HG03060 (cell line): ENCODE results near the gene C11orf98.
"Not testable (repeated sequence)": the region's sequence is repeated elsewhere in the genome, so short reads cannot be mapped to it uniquely, and the experiment has no call there.

Experiments
- ATAC-seq: cut with Tn5 transposase; IDR thresholded peaks from one replicate; pipeline ENCODE4 v1.9.1; 2021; ENCODE audit warnings: low read depth, moderate number of reproducible peaks; ENCODE audit not compliant: unreplicated experiment

C11orf98 gene

DNA sequence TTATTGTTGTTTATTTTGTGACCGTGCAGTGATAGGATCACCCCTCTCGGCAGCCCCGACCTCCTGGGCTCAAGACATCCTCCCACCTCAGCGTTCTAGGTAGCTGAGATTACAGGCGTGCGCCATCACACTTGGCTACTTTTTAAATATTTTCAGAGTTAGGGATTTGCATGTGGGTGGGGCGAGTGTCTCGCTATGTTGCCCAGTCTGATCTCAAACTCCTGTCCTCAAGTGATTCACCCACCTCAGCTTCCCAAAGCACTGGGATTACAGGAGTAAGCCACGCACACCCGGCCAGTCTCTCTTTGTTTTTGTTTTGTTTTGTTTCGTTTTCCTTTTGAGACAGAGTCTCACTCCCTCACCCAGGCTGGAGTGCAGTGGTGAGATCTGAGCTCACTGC lies 10.7 kb downstream of the C11orf98 start:
- no peak for ATAC-seq

DNA sequence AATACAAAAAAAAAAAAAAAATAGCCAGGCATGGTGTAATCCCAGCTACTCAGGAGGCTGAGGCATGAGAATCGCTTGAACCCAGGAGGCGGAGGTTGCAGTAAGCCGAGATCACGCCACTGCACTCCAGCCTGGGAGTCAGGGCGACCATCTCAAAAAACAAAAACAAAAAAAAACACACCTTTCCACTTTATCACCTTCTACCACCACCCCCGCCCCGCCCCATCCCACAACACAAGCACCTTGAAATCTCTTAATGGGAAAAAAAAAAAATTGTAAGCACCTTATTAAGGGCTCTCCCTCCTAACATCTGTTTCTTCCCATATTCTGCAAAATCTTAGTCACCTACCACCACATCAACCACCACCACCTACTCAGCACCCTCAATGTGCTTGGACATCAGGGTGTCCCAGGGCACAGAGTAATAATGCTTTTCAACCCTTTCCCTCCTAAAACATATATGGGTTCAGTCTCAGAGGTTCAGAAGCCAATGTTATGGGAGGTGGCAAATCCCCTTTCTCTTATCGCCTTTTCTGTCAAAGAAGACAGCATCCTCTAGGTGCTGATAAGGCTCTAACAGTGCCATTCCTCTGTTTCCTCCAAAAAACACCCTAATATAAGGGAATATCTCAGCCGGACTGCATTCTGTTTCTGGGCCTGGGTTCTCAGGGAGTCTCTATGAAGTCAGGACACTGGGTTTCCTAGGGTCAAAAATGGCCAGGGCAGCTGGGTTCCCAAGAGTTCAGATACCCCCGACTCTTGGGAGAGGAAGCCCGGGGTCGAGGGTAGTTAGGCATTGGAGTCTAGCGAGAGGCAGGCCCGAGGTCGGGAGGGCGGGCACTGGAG lies 12.6 kb downstream of the C11orf98 start:
- peak; percentile 9 for ATAC-seq

DNA sequence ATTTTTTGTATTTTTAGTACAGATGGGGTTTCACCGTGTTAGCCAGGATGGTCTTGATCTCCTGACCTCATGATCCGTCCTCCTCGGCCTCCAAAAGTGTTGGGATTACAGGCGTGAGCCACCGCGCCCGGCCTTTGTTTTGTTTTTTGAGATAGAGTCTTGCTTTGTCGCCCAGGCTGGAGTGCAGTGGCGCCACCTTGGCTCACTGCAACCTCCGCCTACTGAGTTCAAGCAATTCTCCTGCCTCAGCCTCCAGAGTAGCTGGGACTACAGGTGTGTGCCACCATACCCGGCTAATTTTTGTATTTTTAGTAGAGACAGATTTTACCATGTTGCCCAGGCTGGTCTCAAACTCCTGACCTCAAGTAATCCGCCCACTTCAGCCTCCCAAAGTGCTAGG lies 14.7 kb downstream of the C11orf98 start:
- not testable (repeated sequence) for ATAC-seq

DNA sequence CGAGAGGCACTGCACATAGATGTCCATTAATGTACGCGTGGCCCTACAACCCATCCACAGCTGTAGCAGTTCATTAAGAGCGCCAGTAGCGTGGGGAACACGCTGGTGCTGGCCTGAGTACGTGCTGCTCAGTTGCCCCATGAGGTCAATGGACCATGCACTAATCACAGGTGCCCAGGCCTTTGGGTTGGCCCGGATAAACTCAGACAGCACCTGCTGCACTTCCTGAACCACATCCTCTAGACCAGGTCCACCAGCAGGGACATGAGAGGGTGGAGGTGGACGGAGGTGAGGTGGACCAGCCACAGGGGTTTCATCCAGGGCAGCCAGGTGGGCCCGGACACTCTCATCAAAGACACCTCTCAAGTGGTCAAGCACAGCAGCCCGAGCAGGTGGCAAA lies 15.5 kb downstream of the C11orf98 start:
- ATAC-seq: no peak

GRCh38 chr11:62648967-62649364 lies 16.0 kb downstream of the C11orf98 start:
- ATAC-seq: no peak

DNA sequence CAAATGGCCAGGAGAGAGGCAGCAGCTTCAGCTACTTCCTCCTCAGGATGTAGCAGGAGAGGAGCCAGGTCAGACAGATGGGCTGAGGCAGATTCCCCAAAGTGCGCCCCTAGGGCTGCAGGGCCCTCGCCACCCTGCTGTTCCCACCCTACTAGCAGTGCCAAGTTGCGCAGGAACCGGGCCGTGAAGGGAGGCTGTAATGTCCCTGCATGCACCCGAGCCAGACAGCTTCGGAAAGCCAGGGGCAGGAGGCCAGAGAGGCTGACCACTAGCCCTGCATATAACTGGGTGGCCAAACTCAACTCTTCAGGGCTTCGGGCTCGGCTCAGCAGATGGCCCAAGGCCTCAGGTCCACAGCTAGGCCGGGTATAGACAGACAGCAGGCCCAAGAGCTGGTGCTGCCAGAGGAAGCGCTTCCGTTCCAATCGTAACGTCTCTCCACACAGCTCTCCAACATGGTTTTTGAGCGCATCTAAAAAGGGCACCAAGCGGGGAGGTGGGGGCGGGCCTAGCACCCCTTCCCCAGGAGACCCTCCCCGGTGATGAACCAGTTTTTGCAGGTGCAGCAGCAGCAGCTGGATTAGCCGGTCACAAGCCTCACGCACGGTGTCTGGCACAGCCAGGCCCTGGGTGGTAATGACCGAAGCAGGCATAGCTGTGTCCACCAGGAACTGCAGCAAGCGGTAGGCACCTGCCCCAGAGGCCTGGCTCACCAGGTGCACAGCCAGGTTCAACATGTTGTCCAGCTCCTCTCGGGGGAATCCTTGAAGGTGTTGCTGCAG lies 16.6 kb downstream of the C11orf98 start:
- ATAC-seq: no peak

DNA sequence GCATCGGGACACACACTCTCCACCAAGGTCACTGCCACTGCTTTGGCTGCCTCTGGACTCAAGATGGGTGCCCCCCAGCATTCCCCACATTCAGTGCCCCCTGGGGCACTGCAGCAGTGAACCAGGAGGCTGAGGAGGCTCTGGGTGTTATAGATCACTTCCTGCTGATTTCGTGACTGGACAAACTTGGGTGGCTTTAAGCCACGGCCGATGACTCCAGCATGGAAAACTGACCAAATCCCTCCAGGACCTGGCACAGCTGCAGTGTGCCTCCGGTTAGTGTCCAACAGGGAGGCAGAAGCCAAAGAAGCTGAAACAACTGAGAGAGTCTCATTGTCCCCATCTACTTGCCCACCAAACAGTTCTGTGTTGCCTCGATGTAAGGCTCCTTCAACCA lies 17.4 kb downstream of the C11orf98 start:
- no peak for ATAC-seq

DNA sequence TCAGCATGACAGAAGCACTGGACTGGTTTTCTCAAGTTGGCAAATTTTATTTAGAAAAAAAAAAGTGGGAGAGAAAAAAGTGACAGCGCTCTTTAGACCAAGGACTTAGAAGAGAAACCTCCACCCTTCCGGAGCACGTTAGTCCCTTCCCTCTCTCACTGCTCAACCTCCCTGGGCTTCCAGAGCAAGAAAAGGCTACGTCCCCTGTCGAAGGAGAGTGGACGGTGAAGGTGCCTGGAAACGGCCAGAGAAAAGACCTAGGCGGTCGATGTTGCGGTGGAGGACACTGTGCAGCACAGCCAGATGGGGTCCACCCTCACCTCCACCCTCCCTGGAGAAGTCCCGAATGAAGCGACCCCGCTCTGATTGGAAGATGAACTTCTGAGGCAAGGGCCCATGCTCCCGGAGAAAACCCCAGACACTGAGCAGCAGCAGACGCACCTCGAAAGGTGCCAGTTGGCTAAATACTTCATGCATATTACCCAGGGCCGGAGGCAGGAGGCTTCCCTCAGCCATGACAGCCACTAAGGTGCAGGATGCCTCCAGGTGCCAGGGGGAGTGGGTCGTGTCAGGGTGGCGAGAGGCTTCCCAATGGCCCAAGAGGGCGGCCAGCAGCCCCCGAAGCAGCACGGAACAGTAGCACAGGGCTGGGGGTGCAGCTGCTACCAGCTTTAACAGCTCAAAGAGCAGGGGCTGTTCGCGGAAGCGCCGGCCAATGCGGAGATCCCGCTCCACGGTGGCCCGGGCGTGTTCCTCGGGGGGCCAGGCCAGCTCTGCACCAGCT lies 18.0 kb downstream of the C11orf98 start:
- ATAC-seq: no peak

- peak; percentile 69 for ATAC-seq
Observed at GRCh38 chr11:62645946-62646824, 18.8 kb downstream of the C11orf98 start, which contains the start of gene GANAB. TSS of gene GANAB (minus strand) at chr11:62646613. CDS start at chr11:62646599, 14 bp downstream.

DNA sequence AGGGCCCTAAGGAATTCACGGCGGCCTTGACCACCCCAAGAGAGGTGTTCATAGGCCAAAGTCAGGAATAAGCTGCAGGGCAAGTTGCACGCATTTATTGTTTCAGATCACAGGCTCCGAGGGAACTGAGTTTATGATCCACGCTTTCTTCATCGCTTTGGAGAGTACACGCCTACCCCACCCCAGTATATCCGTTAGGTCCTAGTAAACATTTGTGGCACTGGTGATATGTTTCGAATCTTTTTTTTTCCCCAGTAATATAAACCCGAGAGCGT lies 19.4 kb downstream of the C11orf98 start:
- ATAC-seq: no peak

- ATAC-seq: no peak
Observed at GRCh38 chr11:62644220-62644619, 20.8 kb downstream of the C11orf98 start.

DNA sequence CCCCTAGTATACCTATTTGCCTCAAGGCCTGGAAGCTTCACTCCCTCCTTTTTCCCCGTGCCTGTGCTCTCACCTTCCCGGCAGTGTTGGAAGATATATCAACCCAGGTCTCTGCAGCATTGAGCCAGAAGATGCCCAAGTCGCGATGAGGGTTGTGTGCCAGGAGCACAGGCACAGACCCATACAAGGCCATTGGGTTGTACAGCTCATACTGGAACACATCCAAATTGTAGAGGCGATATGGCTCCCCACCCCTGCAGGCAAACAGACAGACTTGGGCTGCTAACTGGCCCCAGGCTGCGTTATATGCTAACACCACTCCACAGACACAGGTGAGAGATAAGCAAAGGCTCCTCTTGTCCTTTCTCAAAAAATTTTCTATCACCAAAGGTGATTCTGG lies 32.5 kb downstream of the C11orf98 start:
- no peak for ATAC-seq

DNA sequence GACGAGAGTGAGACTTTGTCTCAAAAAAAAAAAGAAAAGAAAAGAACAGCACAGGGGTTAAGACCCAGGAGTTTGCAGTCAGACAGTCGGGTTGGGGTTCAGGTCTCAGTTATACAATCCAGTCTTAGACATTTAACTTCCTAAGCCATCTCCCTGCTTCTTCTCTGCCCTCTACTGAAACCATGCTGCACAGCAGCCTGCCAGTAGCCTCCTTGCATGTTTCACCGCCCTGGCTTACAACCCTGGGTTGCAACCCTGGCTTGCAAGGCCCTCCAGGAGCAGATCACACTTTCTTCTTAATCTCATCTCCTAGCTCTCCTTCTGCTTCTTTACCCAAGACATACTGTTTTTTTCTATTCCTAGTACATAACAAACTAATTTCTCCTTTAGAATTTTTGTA lies 37.3 kb downstream of the C11orf98 start:
- no peak for ATAC-seq

DNA sequence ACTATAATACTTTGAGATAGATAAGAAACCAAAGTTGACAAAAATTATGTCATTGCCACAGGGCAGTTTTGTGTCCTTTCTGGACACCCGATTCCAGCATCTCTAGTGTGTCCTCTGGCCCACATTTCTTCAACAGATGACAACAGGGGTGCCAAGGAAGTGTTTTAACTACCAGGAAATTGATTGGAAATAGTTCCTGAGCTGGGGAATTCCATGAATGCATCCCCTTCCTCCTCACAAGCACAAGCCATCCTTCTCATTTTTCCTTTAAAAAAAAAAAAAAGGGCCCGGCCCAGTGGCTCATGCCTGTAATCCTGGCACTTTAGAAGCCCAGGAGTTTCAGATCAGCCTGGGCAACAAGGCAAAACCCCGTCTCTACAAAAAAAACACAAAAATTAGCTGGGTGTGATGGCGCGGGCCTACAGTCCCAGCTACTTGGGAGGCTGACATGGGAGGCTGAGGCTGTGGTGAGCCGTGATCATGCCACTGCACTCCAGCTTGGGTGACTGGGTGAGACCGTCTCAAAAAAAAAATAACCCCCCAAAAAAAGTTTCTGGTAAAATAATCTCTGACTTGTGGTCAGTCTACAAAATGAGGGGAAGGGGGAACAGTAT lies 42.4 kb downstream of the C11orf98 start:
- no peak for ATAC-seq

- ATAC-seq: peak; percentile 70
Observed at GRCh38 chr11:62621567-62622470, 43.2 kb downstream of the C11orf98 start, which contains the start of gene B3GAT3. TSS of gene B3GAT3 (minus strand) at chr11:62621986. CDS start at chr11:62621947, 39 bp downstream.

GRCh38 chr11:62621027-62621566 lies 43.9 kb downstream of the C11orf98 start:
- ATAC-seq: no peak

- ATAC-seq: not testable (repeated sequence)
Observed at GRCh38 chr11:62616957-62617356, 48.1 kb downstream of the C11orf98 start.

DNA sequence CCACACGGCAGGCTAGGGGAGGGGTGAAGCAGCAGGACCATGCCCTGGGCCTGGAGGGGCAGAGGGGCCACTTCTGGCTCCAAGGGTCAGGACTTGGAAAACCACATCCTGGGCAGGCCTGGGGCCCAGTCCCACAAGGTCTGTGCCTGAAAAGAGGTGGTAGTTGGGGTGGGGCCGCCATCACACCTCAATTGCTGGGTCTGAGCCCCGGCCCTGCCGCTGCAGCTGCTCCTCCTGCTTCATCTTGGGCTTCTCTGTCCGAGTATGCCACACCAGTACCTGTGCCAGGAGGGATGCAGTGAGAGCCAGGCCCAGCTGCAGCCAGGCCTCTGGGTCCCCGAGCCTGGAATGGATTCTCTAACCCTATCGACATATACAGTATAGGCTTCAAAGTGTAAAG lies 49.5 kb downstream of the C11orf98 start:
- no peak for ATAC-seq
